ENCODE data around the gene AFF2.

DNA sequence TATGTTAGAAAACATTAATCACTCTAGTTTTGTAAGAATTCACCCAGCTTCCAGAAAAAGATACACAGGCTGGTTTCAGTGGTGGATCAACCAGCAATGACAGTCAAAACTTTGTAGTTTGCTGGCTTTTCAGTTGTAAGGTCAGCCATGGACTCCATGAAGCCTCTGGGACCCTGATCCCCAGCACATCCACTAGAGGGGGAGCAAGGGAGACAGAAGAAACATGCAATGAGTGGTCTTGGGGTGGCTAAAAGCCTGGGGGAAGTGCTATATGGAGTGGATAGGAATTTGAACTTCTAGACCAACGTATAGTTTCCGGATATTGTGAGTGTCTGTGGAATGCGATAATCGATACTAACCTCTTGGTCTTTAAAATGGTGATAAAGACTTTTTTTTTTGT lies 72.7 kb downstream of the AFF2 start:
- TF ChIP-seq POLR2AphosphoS5 (IDR thresholded peaks at IDR 0.05; ENCODE audit: low read depth, low read length) = no peak
- TF ChIP-seq POLR2A (IDR thresholded peaks at IDR 0.05; ENCODE audit: low read depth, low read length) = no peak
- TF ChIP-seq TAF1 (IDR thresholded peaks at IDR 0.05; ENCODE audit: low read depth, low read length) = no peak
- no peak for TF ChIP-seq POU2F2 (IDR thresholded peaks at IDR 0.05; ENCODE audit: low read depth, low read length)
- no peak for TF ChIP-seq SPI1 (IDR thresholded peaks at IDR 0.05; ENCODE audit: low read depth, low read length)
- TF ChIP-seq PAX5 (IDR thresholded peaks at IDR 0.05; ENCODE audit: insufficient read depth, low read length, severe bottlenecking) = no peak
